NCI-H2227 (cell line): ENCODE results near the gene MGRN1.

ENCODE experiments used
- DNase-seq: peaks from one replicate; lab custom pipeline; 2025; ENCODE audit not compliant: unreplicated experiment; lab: John Stamatoyannopoulos, UW

MGRN1 gene

DNA sequence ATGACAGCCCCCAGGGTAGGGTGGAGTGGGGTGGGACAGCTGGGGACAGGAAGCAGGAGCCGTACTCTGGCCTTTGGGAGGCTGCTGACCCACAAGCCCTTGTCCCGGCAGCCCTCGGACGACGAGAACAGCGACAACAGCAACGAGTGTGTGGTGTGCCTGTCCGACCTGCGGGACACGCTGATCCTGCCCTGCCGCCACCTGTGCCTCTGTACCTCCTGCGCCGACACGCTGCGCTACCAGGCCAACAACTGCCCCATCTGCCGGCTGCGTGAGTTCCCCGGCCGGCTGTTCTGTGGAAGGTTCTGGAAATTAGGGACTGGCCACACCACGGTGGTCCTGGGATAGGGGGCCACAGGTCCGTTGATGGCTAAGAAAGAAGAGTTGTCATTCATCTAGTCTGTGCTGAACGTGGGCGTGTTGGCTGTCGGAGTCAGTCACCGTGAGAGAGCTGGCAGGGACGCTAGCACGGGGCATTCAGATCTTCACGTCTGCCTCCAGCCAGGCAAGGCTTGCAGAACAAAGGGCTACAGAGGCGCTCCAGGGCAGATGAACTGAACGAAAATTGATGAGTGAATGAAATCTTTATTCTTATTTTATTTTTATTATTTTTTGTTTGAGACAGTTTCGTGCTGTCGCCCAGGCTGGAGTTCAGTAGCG lies 48.9 kb downstream of the MGRN1 start:
- no peak for DNase-seq

DNA sequence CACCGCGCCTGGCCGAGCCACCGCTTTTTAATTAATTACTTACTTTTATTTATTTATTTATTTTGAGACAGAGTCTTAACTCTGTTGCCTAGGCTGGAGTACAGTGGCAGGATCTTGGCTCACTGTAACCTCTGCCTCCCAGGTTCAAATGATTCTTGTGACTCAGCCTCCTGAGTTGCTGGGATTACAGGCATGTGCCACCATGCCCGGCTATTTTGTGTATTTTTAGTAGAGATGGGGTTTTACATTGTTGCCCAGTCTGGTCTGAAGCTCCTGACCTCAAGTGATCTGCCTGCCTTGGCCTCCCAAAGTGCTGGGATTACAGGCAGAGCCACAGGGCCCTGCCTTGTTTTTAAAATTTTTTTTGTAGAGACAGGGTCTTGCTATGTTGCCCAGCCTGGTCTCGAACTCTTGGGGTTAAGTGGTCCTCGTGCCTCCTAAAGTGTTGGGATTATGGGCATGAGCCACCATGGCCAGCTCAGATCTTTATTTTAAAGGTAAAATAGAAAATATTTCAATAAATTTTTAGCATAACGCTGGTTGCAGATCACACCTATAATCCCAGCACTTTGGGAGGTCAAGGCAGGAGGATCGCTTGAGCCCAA lies 50.4 kb downstream of the MGRN1 start:
- no peak for DNase-seq

DNA sequence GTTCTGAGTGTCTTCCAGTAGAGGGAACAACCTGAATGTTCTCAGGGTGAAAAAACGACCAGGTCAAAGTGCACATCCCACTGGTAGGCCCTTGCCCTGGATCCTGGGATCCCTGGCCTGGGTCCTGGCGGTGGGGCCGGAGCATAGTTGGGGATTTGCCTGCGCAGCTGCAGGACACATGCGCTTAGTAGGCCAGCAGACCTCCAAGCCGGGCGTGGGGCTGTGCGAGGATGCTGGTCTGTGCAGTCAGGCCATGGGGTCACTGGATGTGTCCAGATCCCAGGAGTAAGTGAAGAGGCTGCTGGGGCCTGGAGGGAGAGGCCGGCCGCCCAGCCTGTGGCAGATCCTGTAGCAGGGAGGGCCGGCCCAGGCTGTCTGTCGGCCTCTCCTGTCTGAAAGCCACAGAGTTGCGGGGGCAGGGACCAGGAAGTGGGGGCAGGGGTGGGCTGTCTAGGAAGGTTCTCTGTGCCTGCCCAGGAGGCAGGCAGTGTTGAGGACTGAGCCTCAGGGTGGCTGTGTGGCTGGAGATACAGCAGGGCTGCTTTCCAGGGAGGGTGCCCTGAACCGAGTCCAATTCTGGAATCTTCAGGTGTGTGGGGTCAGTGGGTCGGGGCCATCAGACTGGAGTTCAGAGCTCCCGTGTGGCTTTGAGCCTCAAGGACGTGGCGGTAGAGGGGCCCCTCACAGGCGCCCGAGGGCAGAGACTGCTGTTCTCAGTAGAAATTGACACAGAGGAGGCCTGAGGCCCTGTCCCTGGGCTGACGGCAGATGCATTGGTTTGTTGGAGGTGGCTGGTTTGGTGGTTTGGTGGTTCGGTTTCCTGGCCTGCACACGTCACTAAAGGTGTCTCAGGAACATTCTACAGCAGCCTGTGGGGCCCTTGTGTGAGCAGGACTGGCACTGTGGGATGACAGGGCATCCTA lies 51.5 kb downstream of the MGRN1 start:
- no peak for DNase-seq

DNA sequence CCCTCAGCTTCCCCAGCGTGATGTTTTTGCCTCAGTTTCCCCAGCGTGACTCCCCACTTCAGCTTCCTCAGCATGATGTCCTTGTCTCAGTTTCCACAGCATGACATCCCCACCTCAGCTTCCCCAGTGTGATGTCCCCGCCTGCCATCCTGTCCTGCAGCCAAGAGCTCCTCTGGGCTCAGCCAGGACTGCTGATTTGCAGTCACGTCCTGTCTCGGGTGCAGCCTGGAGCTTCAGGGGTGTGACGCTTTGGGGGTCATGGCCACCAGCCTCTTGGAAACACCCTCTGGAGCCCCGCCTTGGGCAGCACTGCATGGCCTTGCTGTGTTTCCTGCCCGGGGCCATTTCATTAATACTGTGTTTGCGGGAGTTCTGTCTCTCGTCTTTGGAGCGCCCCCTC lies 52.2 kb downstream of the MGRN1 start:
- no peak for DNase-seq

DNA sequence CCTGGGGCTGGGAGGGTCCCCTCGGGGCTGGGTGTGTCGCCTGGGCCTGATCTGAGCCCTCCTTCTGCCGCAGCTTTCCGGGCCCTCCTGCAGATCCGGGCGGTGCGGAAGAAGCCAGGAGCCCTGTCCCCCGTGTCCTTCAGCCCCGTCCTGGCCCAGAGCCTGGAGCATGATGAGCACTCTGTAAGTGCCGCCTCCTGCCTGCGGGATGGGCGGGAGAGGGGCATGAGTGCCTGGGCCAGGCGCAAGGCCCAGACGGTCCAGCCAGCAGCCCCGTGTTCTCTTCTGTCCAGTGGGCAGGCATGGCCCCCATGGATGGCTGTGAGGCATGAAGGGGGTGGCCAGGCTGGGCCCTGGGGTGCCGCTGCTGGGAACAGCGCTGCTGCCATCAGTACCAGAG lies 52.8 kb downstream of the MGRN1 start:
- DNase-seq: no peak

DNA sequence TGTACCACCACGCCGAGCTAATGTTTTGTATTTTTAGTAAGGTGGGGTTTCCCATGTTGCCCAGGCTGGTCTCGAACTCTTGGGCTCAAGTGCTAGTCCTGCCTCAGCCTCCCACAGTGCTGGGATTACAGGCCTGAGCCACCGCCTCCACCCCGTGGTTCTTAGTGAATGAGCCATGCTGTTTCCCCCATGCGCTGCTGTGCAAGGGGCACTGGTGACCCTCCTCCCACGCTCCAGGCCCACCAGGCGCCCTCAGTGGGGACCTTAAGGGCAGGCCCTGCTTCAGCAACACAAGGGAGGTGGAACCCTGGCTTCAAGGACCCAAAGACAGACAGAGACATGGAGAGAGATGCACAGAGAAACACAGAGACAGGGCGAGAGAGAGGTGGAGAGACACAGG lies 53.4 kb downstream of the MGRN1 start:
- no peak for DNase-seq

DNA sequence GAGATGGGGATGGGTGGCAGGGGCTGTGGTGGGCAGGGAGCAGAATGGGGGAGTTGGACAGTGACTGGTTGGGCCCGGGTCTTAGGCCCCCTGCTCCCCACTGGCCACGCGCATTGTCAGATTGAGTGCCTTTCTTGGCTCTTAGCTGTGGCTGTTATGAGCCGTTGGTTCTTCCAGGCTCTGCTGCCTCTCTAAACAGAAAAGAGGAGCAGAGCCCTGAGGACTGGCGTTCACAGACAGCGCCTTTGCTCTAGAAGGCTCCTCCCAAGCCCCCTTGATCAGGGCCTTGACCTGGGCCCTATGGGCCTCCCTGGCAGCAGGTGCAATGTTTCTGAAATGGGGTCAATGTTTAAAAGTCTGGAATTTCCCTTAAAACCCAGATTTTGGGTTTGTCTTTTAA lies 54.0 kb downstream of the MGRN1 start:
- no peak for DNase-seq

DNA sequence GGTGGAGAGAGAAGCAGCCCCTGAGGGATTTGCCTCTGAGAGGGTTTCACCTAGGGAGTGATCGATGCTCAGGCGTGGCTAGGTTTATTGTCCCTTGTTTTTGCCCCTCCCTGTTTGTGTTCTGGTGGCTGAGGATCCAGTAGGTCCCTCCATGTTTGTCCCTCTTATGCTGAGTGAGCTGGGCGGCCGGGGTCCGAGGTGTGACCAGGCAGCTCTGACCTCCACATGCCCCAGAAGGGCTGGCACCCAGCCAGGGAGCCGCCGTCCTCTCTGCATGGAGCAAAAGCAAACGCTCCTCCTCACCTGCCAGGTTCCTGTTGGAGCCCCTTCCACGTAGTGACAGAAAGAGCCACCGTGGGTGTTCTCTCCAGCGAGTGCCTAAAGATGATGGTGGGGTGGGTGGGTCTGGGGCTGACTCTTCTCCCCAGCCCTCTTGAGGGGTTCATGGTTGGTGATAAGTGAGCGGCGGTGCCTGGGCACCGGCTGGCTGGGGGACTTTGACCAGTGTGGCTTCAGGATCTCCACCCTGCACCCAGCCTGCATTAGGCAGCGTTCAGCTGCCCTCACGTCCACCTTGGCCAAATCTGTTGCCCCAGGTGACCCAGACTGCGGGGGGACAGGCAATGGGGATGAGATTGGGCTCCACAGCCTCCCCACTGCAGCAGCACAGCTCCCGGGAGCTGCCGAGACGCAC lies 54.7 kb downstream of the MGRN1 start:
- no peak for DNase-seq

DNA sequence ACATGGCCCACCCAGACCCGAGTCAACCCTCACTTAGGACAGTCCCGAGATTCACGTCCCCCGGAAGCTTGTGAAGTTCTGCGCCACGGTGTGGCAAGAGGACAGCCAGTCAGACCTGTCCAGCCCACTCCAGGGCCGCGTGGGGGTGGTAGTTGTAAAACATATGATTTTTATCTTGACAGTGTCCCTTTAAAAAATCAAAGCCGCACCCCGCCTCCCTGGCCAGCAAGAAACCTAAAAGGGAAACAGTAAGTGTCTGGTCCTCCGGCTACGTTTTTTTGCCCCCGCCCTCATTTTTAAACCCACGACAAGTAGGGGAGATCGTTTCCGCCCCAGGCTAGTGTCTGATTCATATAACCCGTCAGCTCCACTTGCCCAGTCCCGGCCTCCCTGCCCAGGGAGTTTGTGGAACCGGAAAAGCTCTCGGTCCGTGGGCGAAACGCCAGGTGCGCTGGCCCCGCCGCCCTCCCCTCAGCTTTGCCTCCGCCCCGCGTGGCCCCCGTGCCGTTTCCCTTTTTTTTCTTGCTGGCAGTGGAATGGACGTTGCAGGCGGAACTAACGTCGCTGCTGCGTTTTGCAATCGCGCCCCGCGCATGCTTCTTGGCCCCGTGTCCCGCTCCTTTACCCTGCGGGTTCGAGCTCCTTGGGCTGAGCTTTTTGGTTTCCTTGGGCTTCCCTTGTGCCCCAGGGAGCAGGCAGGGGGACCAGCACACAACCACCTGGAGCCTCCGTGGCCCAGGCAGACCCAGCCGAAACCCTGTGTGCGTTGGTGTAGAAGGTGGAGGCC lies 55.4 kb downstream of the MGRN1 start:
- DNase-seq: no peak

DNA sequence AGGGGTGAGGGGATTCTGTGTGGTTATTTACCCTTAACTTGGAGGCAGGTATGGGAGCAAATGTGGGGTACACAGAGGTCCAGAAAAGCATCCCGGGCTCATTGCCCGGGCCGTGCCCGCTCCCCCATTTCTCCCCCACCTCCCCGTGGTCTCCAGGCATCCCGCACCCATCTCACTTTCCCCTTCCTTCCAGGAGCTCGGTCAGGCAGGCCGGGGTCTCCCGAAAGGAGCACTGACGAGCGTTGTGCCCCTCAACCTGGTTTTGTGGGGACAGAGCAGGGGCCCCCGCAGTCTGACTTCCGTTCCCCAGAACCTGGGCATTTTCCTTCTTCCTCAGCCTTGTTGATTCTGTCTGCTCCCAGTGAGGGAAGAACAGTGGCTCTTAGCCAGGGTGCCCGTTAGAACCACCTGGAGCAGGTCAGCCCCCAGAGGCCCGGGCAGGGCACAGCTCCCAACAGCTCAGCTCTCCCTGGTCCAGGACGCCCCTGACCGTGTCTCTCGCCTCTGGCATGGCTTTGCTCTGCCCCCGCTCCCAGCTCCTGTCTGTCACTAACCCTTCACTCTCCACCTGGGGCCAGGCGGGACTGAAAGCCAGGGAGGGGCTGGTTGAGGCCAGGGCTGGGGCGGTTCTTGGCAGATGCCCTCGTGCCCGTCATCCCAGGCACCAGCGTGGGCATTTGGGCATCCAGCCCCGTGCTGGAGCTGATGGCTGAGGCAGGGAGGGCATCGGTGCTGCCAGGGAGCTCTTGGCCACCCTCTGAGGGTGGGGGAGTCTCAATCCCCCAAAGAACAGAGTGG lies 56.2 kb downstream of the MGRN1 start:
- DNase-seq: no peak

DNA sequence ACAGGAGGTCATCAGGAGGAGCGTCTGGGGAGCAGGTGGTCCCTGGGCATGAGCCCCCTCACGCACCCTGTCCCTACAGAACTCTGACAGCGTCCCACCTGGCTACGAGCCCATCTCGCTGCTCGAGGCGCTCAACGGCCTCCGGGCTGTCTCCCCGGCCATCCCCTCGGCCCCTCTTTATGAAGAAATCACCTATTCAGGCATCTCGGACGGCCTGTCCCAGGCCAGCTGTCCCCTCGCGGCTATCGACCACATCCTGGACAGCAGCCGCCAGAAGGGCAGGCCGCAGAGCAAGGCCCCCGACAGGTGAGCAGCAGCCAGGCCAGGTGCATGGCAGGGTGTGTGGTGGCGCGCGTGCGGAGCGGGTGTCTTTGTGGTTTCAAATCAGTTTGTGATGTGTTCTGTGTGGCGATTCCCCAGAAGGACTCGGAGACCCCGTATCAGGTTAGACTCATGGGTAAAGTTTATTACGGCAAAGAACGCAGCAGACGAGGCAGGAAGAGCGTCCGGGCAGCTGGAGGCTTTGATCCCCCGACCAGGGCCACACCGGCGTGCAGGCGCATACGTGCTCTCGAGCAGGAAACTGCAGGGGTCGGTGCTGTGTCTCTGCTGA lies 57.0 kb downstream of the MGRN1 start:
- no peak for DNase-seq

DNA sequence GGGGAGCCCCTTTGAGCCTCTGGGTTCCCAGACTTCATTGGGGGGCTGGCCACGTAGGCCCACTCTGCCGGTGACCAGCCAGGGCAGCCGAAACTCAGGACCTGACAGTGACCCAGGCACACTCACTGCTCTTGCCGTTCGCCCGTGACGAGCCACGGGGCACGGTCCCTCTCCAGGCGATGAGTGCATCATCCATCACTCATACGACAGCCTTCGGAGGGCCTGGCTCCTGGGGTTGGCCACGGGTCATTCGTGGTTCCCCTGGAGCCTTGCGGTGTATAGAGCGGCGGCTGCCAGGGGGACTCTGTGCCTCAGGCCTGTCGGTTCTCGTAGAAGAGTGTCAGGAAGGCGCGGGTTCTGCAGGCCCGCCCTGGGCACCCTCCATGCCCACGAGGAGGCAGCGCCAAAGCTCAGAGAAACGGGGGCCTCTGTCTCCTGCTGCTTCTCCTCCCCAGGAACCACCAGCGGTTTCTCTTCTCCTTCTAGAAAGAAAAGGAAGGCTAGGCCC lies 57.5 kb downstream of the MGRN1 start:
- DNase-seq: no peak

DNA sequence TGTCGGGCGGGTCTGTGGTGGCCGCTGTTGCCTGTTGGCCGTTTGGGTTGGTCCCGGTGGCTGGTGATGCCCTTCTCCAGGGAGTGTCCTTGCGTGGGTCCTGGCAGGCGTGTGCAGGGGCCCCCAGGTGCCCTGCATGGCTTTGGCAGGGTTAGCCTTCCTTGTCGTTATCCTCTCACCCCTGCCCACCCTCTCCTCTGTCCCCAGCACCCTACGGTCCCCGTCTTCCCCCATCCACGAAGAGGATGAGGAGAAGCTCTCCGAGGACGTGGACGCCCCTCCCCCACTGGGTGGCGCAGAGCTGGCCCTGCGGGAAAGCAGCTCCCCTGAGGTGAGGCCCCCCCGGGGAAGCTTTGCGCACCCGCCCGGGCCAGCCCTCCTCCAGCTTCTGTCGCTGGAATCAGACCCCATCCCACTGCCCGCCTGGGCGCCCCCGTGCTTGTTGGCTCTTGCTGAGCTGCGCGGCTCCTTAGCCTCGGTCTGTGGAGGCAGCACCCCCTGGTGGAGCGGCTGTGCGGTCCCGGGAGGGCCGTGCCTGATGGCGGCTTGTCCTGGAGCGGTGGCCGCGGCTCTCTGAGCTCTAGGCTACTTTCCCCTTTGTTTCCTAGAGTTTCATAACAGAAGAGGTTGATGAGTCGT lies 58.1 kb downstream of the MGRN1 start:
- no peak for DNase-seq

DNA sequence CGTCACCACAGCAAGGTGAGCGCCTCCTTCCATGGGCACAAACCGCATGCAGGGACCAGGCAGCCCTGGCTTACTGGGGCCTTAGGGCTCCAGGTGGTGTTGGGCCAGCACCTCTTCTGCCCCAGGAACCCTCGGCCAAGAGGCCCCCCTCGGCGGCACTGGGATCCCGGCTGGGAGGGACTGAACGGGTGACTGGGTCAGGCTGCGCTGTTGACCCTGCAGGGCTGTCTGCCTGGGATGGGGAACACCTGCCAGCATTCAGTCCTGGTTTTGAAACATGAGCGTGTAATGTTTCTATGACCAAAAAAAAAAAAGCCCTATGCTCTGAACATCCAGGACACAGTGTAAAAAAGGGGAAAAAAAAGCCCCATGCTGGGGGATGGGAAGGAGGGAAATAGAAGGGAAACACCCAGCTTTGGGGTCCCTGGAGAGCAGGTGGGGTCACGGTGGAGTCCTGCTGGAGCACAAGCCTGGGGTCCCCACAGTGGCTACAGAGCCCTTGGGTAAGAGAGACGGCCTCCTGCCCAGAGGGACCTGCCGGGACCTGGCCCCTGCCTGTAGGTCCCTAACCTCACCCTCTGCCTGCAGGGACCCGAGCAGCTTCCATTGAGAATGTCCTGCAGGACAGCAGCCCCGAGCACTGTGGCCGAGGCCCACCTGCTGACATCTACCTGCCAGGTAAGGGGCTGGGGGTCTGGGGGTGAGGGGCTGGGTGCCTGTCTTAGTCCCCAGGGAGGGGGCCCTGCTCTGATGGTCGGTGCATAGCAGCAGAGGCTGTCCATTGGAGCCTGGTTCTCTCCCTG lies 58.8 kb downstream of the MGRN1 start:
- DNase-seq: no peak

DNA sequence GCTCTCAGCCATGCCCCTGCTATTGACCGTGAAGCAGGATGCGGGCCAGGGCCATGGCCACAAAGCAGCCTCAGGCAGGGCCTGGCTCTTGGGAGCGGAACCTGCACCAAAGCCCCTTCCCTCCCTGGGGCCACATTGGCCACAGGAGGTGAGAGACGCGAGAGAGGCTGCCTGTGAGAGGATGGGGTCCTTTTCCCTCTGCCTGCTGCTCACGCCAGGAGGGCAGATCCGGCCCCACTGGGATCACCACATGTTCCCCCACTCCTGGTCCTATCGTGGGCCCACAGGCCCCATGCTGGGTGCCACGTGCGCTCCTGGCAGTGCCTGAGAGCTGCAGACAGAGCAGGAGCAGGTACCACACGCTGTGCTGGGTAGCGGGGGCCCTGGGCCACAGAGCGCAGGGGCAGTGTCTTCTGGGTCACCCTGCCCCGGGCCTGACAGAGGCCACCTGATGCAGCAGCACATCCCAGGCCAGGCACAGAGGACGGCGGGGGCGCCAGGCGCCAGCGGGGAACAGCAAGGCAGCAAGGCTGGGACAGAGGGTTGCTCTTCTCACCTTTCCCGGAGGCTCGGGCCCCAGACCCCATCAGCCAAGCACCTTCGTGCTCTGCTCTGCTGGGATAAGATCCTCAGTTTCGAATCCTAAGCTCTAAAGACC lies 59.6 kb downstream of the MGRN1 start:
- no peak for DNase-seq

DNA sequence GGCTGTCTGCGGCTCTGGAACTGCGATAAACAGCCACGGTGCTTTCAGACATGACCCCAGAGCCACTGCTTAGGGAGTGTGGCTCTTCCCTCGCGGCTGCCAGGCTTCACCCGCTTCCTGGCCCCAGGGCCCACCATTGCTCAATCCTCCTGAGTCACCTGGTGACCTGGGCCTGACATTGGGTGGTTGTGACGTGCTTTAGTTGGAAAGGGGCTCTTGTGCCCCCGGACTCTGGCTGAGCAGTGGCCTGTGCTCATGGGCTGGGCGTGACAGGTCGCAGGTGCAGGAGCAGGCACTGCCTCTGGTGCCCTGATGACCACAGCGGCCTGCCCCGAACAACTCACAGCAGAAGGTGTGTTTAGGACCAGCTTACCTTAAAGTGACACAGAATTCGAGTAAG lies 60.1 kb downstream of the MGRN1 start:
- DNase-seq: no peak

DNA sequence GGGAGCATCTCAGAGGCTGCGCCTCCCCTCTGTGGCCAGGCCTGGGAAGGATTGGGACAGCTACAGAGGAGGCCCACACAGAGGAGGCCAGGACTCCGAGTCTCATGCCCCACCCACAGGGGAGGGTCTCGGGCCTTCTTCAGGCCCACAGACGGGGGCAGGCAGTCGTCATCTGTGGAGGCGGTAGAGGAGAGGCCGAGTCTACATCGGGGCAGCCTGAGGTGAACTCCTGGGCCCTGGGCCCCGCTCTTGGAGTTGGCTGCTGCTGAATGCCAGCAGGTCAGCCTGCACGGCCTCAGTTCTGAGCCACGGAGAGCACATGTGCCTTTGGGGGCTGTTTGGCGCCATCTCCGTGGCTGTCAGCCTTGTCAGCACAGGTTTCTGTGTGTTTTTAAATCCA lies 60.7 kb downstream of the MGRN1 start:
- DNase-seq: no peak
